NCI-H146 treated with DMSO at 0.1 percent for 48 hours (cell line): ENCODE results near the gene MEGF9.

Experiments
- DNase-seq: peaks from one replicate; lab custom pipeline; 2025; ENCODE audit not compliant: unreplicated experiment; lab: John Stamatoyannopoulos, UW

MEGF9 gene

GRCh38 chr9:120733190-120733589 is 18.9 kb upstream of the MEGF9 start:
- DNase-seq: no peak

GRCh38 chr9:120730654-120731514 is 16.6 kb upstream of the MEGF9 start:
- DNase-seq: no peak

DNA sequence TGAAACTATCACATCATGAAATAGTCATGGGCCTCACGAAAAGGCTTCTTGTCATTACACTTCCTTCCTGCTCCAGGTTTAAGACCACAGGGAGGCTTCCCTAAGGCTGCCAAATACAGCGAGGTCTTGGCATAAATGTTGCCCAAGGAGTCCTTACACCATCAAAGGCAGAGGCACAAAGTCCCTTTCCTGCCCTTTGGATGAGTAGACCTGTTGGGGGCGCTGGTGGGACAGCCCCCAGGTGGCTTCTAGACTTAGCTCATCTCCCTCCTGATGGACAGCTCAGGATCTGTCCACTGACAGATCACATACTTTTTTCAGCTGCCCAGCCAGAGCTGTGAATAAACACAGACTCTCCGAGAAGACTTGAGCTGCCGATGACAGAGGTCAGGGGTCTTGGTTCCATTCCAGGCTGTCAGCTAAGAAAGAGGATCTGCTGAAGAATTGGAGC is 15.5 kb upstream of the MEGF9 start:
- no peak for DNase-seq

DNA sequence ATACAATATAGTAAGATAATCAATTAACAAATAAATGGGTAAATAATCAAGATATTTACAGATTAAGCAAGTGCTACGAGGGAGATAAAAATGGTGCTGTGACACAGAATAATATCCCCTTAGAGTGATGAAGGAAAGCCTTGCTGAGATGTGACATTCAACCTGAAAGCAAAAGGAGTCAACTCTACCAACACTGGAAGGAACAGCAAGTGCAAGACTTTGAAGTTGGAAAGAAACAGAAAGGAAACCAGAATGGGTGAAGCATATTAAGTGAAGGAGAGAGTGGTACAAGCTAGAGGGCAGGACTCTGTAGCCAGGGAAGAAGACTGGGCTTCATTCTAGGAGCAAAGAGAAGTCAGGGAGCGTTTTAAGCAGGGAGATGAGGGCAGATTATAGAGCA is 12.2 kb upstream of the MEGF9 start:
- DNase-seq: no peak

GRCh38 chr9:120725907-120726306 is 11.6 kb upstream of the MEGF9 start:
- no peak for DNase-seq

GRCh38 chr9:120724757-120725400 is 10.6 kb upstream of the MEGF9 start:
- DNase-seq: no peak

GRCh38 chr9:120723565-120723964 is 9.3 kb upstream of the MEGF9 start:
- DNase-seq: no peak

GRCh38 chr9:120720404-120720803 is 6.1 kb upstream of the MEGF9 start:
- no peak for DNase-seq

- DNase-seq: no peak
Observed at GRCh38 chr9:120718316-120718715, 4.0 kb upstream of the MEGF9 start.

DNA sequence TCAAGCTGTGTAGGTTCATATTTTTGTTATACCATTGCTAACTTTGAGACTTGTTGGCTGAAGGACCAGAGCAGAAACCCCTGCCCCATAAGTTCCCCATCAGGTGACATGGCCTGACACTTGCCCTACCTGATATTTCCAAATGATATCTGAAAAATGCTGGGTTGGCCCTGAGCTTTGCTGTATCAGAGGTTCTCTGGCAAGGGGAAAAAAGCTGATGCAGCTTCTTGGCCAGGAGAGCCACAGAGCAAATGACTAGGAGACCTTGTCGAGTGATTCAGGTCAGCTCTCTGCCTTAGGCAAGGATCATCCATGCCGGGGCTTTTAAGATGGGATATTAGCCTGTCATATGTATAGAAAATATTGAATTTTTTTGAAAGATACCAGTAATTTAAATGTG is 2.9 kb upstream of the MEGF9 start:
- DNase-seq: no peak

DNA sequence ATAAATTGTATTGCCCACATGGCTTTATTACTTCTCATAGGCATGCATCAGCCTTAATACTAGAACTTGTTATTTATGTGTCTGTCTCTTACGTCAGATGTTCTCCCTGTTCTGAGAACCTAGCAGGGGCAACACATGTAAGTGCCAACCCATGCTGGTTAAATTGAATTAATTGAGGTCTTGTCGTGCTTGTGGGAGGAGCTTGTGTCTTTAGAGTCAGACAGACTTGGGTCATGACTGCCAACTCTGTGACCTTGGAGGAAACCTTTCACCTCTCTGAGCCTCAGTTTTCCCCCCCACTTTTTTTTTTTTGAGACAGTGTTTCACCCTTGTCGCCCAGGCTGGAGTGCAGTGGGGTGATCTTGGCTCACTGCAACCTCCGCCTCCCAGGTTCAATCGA is 2.2 kb upstream of the MEGF9 start:
- DNase-seq: no peak

DNA sequence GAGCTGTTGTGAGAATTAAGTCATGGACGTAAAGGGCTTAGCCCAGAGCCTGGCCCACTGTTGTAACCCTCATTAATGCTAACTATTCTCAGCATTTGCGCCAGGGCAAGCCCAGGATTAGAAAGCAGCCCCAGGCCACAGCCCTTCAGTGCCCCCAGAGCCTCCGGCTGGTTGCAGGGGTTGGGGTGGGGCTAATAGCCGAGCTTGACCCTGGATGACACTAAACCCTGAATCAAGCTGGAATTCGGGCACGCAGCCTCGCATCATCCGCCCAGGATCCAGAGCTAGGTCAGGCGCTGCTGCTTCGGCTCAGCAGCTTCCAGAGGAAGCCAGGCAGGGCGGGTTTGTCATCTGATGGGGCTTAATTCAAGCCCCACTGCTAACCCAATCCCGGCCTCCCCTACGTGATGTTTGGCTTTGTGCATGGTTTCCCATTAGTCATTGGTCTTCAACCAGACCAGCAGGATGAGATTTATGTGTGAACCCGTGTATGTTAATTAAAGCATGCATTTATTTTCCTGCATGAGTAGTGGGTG is 1.2 kb upstream of the MEGF9 start:
- DNase-seq: no peak

DNA sequence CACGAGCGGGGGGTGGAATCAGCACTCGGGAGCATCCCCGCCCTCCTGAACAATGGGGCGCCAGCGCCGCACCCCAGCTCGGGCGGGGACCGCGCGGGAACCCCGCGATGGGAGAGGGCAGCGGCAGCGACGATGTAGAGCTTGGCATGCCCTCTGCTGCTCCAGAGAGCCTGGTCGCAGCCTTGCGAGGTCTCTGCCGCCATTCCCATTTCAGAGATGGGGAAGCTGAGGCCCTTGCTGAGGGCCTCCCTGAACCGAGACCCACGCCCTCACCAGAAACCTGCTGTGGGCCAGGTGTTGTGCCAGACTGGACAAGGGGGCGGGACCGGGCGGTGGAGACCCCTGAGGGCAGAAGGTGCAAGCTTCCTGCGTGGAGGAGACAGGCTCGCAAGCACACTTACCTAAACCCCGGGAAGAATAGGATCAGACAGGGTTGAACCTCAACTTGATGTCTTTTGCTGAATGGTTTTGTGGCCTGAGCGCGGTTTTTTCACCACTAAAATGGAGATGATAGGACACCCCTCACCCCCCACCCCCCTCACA is 647 bp upstream of the MEGF9 start:
- no peak for DNase-seq

DNA sequence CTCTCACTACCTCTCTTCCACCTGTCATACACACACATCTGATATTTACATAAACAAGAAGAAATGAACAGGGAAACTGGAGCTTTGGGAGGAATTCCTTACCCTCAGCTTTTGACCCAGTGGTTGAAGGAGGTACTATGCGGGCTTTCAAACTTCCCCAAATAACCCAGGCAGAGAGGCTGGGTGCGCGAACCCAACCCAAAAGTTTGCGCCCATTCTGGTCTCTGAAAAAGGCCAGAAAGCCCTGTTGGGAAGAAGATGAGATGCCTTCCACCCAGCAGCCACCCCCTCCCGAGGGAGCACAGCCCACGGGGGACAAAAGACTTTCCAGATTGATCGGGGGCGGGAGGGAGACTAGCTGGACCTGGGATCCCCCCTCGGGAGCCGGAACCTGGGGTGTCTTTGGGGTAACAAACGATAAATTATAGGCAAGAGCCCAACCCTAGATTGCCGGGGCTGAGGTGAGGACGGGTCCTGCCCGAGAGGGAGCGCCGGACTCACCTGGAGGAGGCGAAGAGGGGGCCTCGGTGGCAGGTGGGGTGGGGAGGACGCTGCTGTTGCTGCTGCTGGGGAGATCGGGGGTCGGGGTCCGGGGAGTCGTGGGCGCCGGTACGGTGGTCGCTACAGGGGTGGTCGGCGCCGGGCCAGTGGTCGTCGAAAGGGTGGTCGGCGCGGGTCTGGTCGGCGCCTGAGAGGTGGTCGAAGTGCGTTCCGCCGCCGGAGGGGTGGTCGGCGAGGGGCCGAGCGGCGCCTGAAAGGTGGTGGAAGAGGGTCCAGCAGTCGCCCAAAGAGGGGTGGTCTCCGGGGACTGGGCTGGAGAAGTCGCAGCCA is 798 bp downstream of the MEGF9 start:
- no peak for DNase-seq

GRCh38 chr9:120712539-120713031 is 1.7 kb downstream of the MEGF9 start:
- no peak for DNase-seq

DNA sequence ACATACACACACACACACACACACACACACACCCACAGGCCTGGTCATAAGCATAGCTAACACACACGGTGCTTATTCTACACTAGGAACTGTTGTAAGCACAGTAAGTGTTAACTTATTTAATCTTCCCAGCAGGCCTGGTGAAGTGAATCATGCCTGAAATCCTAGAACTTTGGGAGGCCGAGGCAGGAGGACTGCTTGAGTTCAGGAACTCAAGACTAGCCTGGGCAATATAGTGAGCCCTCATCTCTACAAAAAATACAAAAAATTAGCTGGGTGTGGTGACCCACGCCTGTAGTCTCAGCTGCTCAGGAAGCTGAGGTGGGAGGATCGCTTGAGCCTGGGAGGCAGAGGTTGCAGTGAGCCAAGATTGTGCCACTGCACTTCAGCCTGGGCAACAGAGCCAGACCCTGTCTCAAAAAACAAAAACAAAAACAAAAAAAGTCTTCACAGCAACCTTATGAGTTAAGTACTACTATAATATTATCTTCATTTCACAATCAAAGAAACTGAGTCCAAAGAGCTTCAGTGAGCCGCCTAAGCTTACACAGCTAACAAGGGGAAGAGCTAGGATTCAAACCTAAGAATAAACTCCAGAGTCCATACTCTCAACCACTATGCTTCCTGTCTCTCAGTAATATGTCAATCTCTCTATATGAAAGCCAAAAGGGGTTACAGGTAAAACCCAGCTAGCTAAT is 2.3 kb downstream of the MEGF9 start:
- no peak for DNase-seq

DNA sequence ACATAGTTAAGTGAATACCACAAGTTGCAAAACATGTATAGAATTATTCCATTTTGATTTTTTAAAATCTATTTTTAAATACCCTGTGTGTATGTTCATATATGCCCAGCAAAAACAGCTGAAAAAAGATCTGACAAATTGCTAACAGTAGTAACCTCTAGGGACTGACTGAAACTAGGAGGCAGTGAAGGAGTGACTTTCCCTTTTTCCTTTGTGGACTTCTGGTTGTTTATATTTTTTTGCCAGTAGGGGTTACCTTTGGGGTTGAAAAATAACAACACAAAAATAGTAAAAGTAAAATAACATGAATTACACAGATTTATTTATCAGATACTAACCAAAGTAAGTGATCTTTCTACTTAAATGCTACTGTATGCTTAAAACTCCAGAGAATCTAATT is 2.9 kb downstream of the MEGF9 start:
- no peak for DNase-seq

- DNase-seq: no peak
Observed at GRCh38 chr9:120710110-120710981, 3.9 kb downstream of the MEGF9 start.

DNA sequence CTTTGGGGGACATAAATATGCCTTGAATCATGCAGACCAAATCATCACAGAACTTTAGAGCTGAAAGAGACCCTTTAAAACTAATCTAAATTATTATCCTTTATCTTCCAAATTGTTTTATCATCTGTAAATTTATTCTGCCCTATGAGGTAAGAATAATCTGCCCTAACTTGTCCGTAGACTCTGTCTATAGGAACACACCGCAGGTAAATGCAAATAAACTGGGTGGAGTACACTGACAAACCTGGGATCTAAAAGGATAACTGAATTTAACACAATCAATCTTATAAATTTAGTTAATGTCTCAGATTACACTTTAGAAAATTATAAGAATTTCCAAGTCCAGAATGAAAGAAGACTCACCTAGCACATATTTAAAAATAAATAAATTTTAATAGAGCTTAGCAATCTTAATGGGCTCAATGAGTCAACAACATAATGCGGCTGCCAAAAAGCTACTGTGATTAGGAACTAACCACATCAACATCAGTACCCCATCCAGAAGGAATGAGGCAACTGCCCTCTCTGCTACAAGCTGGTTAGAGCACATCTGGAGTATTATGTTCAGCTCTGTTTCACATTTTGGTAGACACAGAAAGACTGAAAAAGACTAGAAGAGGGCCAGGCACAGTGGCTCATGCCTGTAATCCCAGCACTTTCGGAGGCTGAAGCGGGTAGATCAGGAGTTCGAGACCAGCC is 5.6 kb downstream of the MEGF9 start:
- DNase-seq: no peak
